ENCODE measurements around the gene DYRK4. TPM values are rescaled to one million over a fixed set of nuclear protein-coding genes. Genes with fewer than 3 reads are reported as not detected.

The DYRK4 gene
- total and polyA plus RNA-seq, 2 of the 13 experiments (the other 11 are each of a cell fraction or from before 2014, with no cell fraction given): 29.4 to 40.2 TPM

GRCh38 chr12:4628406-4628805 is 66.4 kb downstream of the DYRK4 start (continued):
- TF ChIP-seq NR3C1 (CRISPR knock-in tag; IDR thresholded peaks at IDR 0.05) (no peak), ZNF180 (CRISPR knock-in tag; IDR thresholded peaks at IDR 0.05; ENCODE audit: borderline replicate concordance, low read depth) (no peak), ZFP1 (CRISPR knock-in tag; IDR thresholded peaks at IDR 0.05) (no peak), ZNF746 (CRISPR knock-in tag; IDR thresholded peaks at IDR 0.05) (no peak), ZNF766 (CRISPR knock-in tag; IDR thresholded peaks at IDR 0.05; ENCODE audit: borderline replicate concordance) (no peak), HOXA5 (CRISPR knock-in tag; IDR thresholded peaks at IDR 0.05) (no peak), ZNF572 (CRISPR knock-in tag; IDR thresholded peaks at IDR 0.05) (no peak), ATF5 (CRISPR knock-in tag; IDR thresholded peaks at IDR 0.05; ENCODE audit: low read depth) (no peak), POLR2AphosphoS2 (IDR thresholded peaks at IDR 0.05; ENCODE audit: low read depth, low read length) (no peak)

- no peak for DNase-seq (ENCODE audit: low spot score)
- intact Hi-C loops (cut with micrococcal nuclease; ENCODE audit: unreplicated experiment) (no loop called here), in situ Hi-C loops (cut with HindIII; ENCODE audit: extremely low pct_ligation_motif_present, low pct_unique_long_range_greater_than_20kb) (no loop called here)
- FAIRE-seq: no peak
- Histone ChIP-seq H3K4me3 (replicated peaks in 1 of 3; ENCODE audit: insufficient read depth in 1 of 3, low read depth in 2 of 3, low read length in 3 of 3) (no peak overlapping the region), H3K4me1 (ENCODE audit: insufficient read depth, low read length) (no peaks in the 10 kb centered on the region), H3K36me3 (replicated peaks in 1 of 2; ENCODE audit: control insufficient read depth in 1 of 2, insufficient read depth in 2 of 2, low read length in 2 of 2) (no peaks in the 10 kb centered on the region), H3K4me2 (ENCODE audit: low read depth, low read length) (no peak overlapping the region), H4K20me1 (ENCODE audit: insufficient read depth, low read length) (no peaks in the 10 kb centered on the region), H3K27ac (ENCODE audit: extremely low read length, insufficient read depth, low read length) (no peak overlapping the region), H3K27me3 (ENCODE audit: control insufficient read depth in 1 of 2, insufficient read depth in 2 of 2, low read length in 2 of 2) (peaks cover 0 to 16% of the 10 kb centered on the region in 2 experiments; a peak in 3 of 5 replicates), H3K79me2 (ENCODE audit: insufficient read depth, low read length) (no peaks in the 10 kb centered on the region), H3K9ac (ENCODE audit: insufficient read depth, low read depth, low read length) (no peak overlapping the region), H3K9me3 (ENCODE audit: low read length) (no peaks in the 10 kb centered on the region), H2AFZ (ENCODE audit: low read length) (no peak overlapping the region)
- ChIA-PET POLR2A (no interaction called here), CTCF (ENCODE audit: low intra/inter-chr PET ratio, low total read pairs) (no interaction called here)
- BruUV-seq (replicated peaks): no TSS peak
- TF ChIP-seq CEBPG (CRISPR knock-in tag; IDR thresholded peaks at IDR 0.05) (no peak), MBNL3 (CRISPR knock-in tag; conservative IDR thresholded peaks at IDR 0.05) (no peak), ZNF883 (CRISPR knock-in tag; IDR thresholded peaks at IDR 0.05; ENCODE audit: not compliant biosample characterization) (no peak), ZNF644 (CRISPR knock-in tag; IDR thresholded peaks at IDR 0.05; ENCODE audit: low read depth) (no peak), ZNF33A (CRISPR knock-in tag; IDR thresholded peaks at IDR 0.05; ENCODE audit: borderline replicate concordance) (no peak), HMGA1 (CRISPR knock-in tag; conservative IDR thresholded peaks at IDR 0.05) (no peak), EHMT2 (IDR thresholded peaks at IDR 0.05; ENCODE audit: borderline replicate concordance, low read depth, low read length) (no peak), GATAD2A (CRISPR knock-in tag; IDR thresholded peaks at IDR 0.05) (no peak), ZSCAN12 (CRISPR knock-in tag; IDR thresholded peaks at IDR 0.05) (no peak), FOXA1 (IDR thresholded peaks at IDR 0.05) (no peak), FOXA1 (CRISPR knock-in tag; IDR thresholded peaks at IDR 0.05) (no peak), ZNF766 (CRISPR knock-in tag; IDR thresholded peaks at IDR 0.05; ENCODE audit: borderline replicate concordance) (no peak), TCF12 (IDR thresholded peaks at IDR 0.05) (no peak), TCF12 (CRISPR knock-in tag; IDR thresholded peaks at IDR 0.05) (no peak), CEBPB (IDR thresholded peaks at IDR 0.05; ENCODE audit: borderline replicate concordance, low read depth, low read length) (no peak), ZNF746 (CRISPR knock-in tag; IDR thresholded peaks at IDR 0.05) (no peak)
- TF ChIP-seq, protein P1, sequence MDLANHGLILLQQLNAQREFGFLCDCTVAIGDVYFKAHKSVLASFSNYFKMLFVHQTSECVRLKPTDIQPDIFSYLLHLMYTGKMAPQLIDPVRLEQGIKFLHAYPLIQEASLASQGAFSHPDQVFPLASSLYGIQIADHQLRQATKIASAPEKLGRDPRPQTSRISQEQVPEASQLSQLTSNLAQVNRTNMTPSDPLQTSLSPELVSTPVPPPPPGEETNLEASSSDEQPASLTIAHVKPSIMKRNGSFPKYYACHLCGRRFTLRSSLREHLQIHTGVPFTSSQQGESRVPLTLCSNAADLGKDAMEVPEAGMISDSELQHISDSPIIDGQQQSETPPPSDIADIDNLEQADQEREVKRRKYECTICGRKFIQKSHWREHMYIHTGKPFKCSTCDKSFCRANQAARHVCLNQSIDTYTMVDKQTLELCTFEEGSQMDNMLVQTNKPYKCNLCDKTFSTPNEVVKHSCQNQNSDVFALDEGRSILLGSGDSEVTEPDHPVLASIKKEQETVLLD (CRISPR knock-in tag; IDR thresholded peaks at IDR 0.05; ENCODE audit: low read depth): no peak
- 10% methylated on average over 5 of the region's 5 CpGs for WGBS (ENCODE audit: low lambda C conversion rate)
- no peak for ATAC-seq
Observed at GRCh38 chr12:4630262-4630661, 68.3 kb downstream of the DYRK4 start.
